Endometrial microvascular endothelial cells (primary cell): ENCODE results near the gene MRPL38. TPM values are rescaled to one million over a fixed set of nuclear protein-coding genes. Genes with fewer than 3 reads are reported as not detected.

Experiments used
- total RNA-seq: library from RNA; depleted of rRNA; stranded (reverse); fragments of >200 nt; gene quantifications from one replicate; pipeline ENCODE4 v1.2.3, GENCODE V29; 2015; ENCODE audit errors: inconsistent ontology term

The MRPL38 gene
- total RNA-seq, 1 donor from 2014 or later = 44.7 TPM

Other genes starting within 250 kb of the MRPL38 start
- gene RECQL5, start 237.7 kb downstream of the MRPL38 start, total RNA-seq = 9.8 TPM
- 107 TPM for gene SAP30BP, start 237.5 kb downstream of the MRPL38 start, total RNA-seq
- gene ITGB4, start 183.4 kb downstream of the MRPL38 start, total RNA-seq = 2.4 TPM
- 65.8 TPM for gene GALK1, start 139.7 kb downstream of the MRPL38 start, total RNA-seq
- gene UNK, start 120.1 kb downstream of the MRPL38 start, total RNA-seq = 53.0 TPM
- 0.09 TPM for gene UNC13D, start 60.5 kb downstream of the MRPL38 start, total RNA-seq
- 50.3 TPM for gene WBP2, start 49.5 kb downstream of the MRPL38 start, total RNA-seq
- gene TRIM47, start 26.3 kb downstream of the MRPL38 start, total RNA-seq = 53.3 TPM
- 26.3 TPM for gene TRIM65, start 7.9 kb downstream of the MRPL38 start, total RNA-seq
- 6.8 TPM for gene FBF1, start 36.2 kb upstream of the MRPL38 start, total RNA-seq
- gene ACOX1, start 74.3 kb upstream of the MRPL38 start, total RNA-seq = 41.9 TPM
- 17.7 TPM for gene TEN1, start 74.4 kb upstream of the MRPL38 start, total RNA-seq
- 1.3 TPM for gene CDK3, start 96.0 kb upstream of the MRPL38 start, total RNA-seq
- not detected for gene EVPL, start 122.4 kb upstream of the MRPL38 start, total RNA-seq
- 42.7 TPM for gene SRP68, start 167.6 kb upstream of the MRPL38 start, total RNA-seq
- not detected for gene GALR2, start 169.9 kb upstream of the MRPL38 start, total RNA-seq
- gene ZACN, start 174.3 kb upstream of the MRPL38 start, total RNA-seq = not detected
- gene EXOC7, start 198.9 kb upstream of the MRPL38 start, total RNA-seq = 70.9 TPM
- gene FOXJ1, start 236.4 kb upstream of the MRPL38 start, total RNA-seq = not detected